GM10248 (cell line): ENCODE measurements around the gene SPEM1.

Source experiments
- CTCF ChIA-PET: fragments of 300-600 bp; sonication (Branson Sonifier 250); formaldehyde crosslinking; extraction: SDS; loops from one replicate; lab custom pipeline; 2021; ENCODE audit warnings: antibody characterized with exemption; lab: Yijun Ruan, JAX
- POLR2A ChIA-PET: fragments of 350-650 bp; sonication (Branson Sonifier 250); formaldehyde crosslinking; extraction: SDS; loops from one replicate; lab custom pipeline; 2020; ENCODE audit warnings: antibody characterized with exemption; lab: Yijun Ruan, JAX
- DNase-seq: peaks from one replicate; pipeline ENCODE4 v3.0.0; 2012; ENCODE audit errors: extremely low spot score
- TF ChIP-seq, protein P1 (sequence below): IDR thresholded peaks from 2 replicates; pipeline ENCODE4 v1.5.1; 2012; ENCODE audit warnings: mild to moderate bottlenecking, low read depth; ENCODE audit errors: extremely low read depth, missing control alignments, control extremely low read depth

The SPEM1 gene

DNA sequence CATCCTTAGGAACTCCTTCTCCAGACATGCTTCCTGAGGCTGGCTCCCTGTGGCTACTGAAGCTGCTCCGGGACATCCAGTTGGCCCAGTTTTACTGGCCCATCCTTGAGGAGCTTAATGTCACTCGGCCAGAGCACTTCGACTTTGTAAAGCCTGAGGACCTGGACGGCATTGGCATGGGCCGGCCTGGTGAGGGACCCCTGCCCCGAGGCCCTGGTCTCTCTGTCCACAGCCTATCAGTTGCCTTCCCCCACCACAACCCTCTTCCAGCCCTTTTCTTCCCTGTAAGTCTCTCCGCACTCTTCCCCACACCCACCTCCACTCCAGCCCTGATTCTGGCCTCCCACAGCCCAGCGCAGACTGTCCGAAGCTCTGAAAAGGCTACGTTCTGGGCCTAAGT lies 37.2 kb upstream of the SPEM1 start:
- TF ChIP-seq, protein P1, sequence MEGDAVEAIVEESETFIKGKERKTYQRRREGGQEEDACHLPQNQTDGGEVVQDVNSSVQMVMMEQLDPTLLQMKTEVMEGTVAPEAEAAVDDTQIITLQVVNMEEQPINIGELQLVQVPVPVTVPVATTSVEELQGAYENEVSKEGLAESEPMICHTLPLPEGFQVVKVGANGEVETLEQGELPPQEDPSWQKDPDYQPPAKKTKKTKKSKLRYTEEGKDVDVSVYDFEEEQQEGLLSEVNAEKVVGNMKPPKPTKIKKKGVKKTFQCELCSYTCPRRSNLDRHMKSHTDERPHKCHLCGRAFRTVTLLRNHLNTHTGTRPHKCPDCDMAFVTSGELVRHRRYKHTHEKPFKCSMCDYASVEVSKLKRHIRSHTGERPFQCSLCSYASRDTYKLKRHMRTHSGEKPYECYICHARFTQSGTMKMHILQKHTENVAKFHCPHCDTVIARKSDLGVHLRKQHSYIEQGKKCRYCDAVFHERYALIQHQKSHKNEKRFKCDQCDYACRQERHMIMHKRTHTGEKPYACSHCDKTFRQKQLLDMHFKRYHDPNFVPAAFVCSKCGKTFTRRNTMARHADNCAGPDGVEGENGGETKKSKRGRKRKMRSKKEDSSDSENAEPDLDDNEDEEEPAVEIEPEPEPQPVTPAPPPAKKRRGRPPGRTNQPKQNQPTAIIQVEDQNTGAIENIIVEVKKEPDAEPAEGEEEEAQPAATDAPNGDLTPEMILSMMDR: no peak
- CTCF ChIA-PET: interaction anchor here (0.8 to 1.1 kb wide), 2 partner anchors 28 to 178 kb away, joined by 4 to 6 read pairs; partner anchors contain the start of gene TMEM95
- DNase-seq: no peak
- POLR2A ChIA-PET: no interaction called here

DNA sequence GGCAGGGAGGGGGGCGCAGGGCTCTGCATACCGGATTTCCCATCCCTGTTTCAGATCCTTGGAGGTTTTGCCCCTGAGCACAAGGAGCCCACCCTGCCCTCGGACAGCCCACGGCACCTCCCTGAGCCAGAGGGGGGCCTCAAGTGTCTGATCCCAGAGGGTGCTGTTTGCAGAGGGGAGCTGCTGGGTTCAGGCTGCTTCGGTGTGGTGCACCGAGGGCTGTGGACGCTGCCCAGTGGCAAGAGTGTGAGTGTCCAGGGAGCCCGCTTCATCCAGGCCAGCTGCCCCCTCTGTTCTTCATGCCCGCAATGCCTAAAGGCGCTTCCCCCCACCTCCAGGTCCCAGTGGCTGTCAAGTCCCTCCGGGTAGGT lies 36.8 kb upstream of the SPEM1 start:
- TF ChIP-seq, protein P1: no peak
- CTCF ChIA-PET: interaction anchor here (0.8 to 1.1 kb wide), 2 partner anchors 28 to 177 kb away, joined by 4 to 6 read pairs; partner anchors contain the start of gene TMEM95
- no peak for DNase-seq
- POLR2A ChIA-PET: no interaction called here

DNA sequence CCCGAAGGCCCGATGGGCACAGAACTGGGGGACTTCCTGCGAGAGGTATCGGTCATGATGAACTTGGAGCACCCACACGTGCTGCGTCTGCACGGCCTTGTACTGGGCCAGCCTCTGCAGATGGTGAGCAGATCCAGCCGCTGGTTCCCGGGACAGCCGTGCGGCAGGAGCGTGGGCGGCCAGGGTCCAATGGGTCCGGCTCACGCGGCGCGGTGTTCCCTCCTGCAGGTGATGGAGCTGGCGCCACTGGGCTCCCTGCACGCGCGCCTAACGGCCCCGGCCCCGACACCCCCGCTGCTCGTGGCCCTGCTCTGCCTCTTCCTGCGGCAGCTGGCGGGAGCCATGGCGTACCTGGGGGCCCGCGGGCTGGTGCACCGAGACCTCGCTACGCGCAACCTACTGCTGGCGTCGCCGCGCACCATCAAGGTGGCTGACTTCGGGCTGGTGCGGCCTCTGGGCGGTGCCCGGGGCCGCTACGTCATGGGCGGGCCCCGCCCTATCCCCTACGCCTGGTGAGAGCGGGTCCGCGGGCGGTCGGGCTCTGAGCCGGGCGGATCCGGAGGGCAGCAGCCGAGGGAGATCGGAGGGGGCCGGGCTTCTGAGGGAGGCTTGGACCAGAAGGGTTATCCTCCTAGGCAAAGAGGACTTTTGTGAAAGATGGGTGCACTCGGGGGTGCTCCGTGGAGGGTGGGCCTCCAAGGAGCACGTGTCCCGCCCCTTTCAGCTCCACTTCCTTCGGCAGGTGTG lies 36.2 kb upstream of the SPEM1 start:
- TF ChIP-seq, protein P1: no peak
- CTCF ChIA-PET: interaction anchor here (0.8 to 1.1 kb wide), 2 partner anchors 29 to 178 kb away, joined by 3 to 6 read pairs; partner anchors contain the start of gene TMEM95
- DNase-seq: peak; percentile 93
- POLR2A ChIA-PET: interaction anchor here (0.6 kb wide), 1 partner anchor 42 kb away, joined by 3 read pairs; no protein-coding TSS in a partner anchor

DNA sequence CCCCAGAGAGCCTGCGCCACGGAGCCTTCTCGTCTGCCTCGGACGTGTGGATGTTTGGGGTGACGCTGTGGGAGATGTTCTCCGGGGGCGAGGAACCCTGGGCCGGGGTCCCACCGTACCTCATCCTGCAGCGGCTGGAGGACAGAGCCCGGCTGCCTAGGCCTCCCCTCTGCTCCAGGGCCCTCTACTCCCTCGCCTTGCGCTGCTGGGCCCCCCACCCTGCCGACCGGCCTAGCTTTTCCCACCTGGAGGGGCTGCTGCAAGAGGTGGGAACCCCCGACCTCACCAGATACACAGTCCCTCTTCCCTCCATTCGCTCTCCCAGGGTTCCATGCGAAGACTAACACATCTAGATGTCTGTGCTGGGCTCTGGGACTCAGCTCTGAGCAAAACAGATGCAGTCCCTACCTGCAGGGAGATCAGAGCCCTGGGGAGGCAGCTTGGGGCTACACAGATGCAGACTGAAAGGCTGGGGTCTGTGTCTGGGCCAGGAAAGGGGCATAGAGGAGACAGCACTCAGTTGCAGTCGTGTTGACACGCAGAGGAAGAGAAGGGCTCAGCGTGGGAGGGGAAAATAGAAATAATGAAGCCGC lies 35.5 kb upstream of the SPEM1 start:
- ChIA-PET POLR2A (interaction anchor here (0.6 kb wide), 1 partner anchor 42 kb away, joined by 3 read pairs; no protein-coding TSS in a partner anchor), CTCF (interaction anchor here (0.8 kb wide), 1 partner anchor 178 kb away, joined by 3 read pairs; no protein-coding TSS in a partner anchor)
- TF ChIP-seq, protein P1: no peak
- DNase-seq: no peak

DNA sequence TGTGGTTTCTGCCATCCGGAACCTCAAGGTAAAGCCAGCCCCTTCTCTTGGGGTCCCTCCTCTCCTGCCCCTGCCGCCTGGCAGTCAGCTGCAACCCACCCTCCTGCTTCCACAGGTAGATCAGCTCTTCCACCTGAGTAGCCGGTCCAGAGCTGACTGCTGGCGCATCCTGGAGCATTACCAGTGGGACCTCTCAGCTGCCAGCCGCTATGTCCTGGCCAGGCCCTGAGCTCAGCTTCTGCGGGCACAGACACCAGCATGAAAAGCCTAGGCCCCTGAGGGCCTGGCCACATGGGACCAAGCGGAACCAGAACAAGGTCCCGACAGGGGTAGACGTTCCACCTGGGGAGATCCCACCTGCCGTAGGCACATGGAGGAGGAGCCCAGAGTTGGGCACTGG lies 31.3 kb upstream of the SPEM1 start:
- no peak for DNase-seq
- ChIA-PET CTCF (interaction anchor here (1.0 to 3.3 kb wide), 4 partner anchors 9 to 172 kb away, joined by 4 to 12 read pairs (median 8); no protein-coding TSS in a partner anchor), POLR2A (interaction anchor here (0.5 kb wide), 1 partner anchor 298 kb away, joined by 3 read pairs; no protein-coding TSS in a partner anchor)
- TF ChIP-seq, protein P1: no peak
